Lower lobe of right lung (tissue), 2 donors: ENCODE measurements around the gene MOV10. TPM values are rescaled to one million over a fixed set of nuclear protein-coding genes. Genes with fewer than 3 reads are reported as not detected.

ENCODE experiments used
- ATAC-seq, 2 donors: fragments of 200-7000 bp; cut with Tn5 transposase; one replicate each; pipeline ENCODE4 v1.9.1; 2020 to 2022; ENCODE audit warnings: mild to moderate bottlenecking in 2 of 2, moderate library complexity in 2 of 2
- DNase-seq: peaks from one replicate; pipeline ENCODE4 v3.0.0-alpha.2; 2020
- H3K27ac ChIP-seq: fragments of 200-600 bp; one replicate; pipeline ENCODE4 v1.8.0; 2022
- H3K27me3 ChIP-seq: fragments of 200-600 bp; one replicate; pipeline ENCODE4 v1.8.0; 2022; ENCODE audit warnings: low read depth
- H3K36me3 ChIP-seq: fragments of 200-600 bp; one replicate; pipeline ENCODE4 v1.8.0; 2022; ENCODE audit warnings: mild to moderate bottlenecking
- H3K4me1 ChIP-seq: fragments of 200-600 bp; one replicate; pipeline ENCODE4 v1.8.0; 2022
- H3K4me3 ChIP-seq: fragments of 200-600 bp; one replicate; pipeline ENCODE4 v1.8.0; 2022; ENCODE audit warnings: mild to moderate bottlenecking
- H3K9me3 ChIP-seq: fragments of 200-600 bp; one replicate; pipeline ENCODE4 v1.8.0; 2022
- intact Hi-C: fragments of 100-400 bp; cut with DNase I; formaldehyde crosslinking; loops from one replicate; pipeline ENCODE4 v1.11.0; 2022
- total RNA-seq: library from RNA; stranded (reverse); fragmentation: NEBNext Ultra II Directional; extraction: Animal tissue kit (Norgen Biotek cat#: 25700); gene quantifications from one replicate; pipeline ENCODE4 v1.2.1, GENCODE V29; 2021
- TF ChIP-seq, protein P1 (sequence below): fragments of 200-600 bp; IDR thresholded peaks from one replicate; pipeline ENCODE4 v1.8.0; 2022; ENCODE audit warnings: antibody characterized with exemption, mild to moderate bottlenecking
- donor health status: DM: no; HTN: yes; CAD: no; lungs with severe emphysema.

MOV10 gene
- total RNA-seq, 1 donor from 2014 or later, result 72.3 TPM

DNA sequence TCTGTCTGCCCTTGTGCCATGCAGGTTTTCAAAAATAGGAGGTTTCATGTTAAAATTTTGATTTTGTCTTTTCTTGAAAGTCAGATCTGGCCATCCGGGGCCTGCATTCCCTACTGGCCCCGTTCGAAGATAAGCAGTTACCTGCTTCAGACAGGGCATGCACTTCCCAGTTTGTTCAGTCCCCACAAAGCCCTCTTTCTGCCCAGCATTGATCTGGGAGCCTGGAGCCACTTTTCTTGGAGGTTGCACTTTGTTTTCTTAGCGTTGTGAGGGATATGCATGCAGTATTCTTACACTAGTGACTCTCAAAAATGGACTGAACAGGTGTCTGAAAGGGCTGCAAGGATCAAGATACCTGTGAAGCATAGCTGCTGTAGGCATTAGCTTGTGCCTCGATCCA, 11.5 kb downstream of the MOV10 start:
- DNase-seq (no peak), ATAC-seq (no peak)
- TF ChIP-seq, protein P1, sequence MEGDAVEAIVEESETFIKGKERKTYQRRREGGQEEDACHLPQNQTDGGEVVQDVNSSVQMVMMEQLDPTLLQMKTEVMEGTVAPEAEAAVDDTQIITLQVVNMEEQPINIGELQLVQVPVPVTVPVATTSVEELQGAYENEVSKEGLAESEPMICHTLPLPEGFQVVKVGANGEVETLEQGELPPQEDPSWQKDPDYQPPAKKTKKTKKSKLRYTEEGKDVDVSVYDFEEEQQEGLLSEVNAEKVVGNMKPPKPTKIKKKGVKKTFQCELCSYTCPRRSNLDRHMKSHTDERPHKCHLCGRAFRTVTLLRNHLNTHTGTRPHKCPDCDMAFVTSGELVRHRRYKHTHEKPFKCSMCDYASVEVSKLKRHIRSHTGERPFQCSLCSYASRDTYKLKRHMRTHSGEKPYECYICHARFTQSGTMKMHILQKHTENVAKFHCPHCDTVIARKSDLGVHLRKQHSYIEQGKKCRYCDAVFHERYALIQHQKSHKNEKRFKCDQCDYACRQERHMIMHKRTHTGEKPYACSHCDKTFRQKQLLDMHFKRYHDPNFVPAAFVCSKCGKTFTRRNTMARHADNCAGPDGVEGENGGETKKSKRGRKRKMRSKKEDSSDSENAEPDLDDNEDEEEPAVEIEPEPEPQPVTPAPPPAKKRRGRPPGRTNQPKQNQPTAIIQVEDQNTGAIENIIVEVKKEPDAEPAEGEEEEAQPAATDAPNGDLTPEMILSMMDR, result no peak
- Histone ChIP-seq H3K27ac (no peak overlapping the region), H3K4me1 (no peaks in the 10 kb centered on the region), H3K36me3 (peaks cover 16% of the 10 kb centered on the region), H3K4me3 (no peak overlapping the region), H3K9me3 (no peaks in the 10 kb centered on the region), H3K27me3 (no peaks in the 10 kb centered on the region)
- intact Hi-C loops, result no loop called here

GRCh38 chr1:112686417-112686816, 12.0 kb downstream of the MOV10 start:
- no peak for ATAC-seq
- Histone ChIP-seq H3K27me3 (no peaks in the 10 kb centered on the region), H3K27ac (no peak overlapping the region), H3K4me3 (no peak overlapping the region), H3K4me1 (no peaks in the 10 kb centered on the region), H3K36me3 (peaks cover 21% of the 10 kb centered on the region), H3K9me3 (no peaks in the 10 kb centered on the region)
- TF ChIP-seq, protein P1, result no peak
- intact Hi-C loops, result no loop called here
- no peak for DNase-seq

DNA sequence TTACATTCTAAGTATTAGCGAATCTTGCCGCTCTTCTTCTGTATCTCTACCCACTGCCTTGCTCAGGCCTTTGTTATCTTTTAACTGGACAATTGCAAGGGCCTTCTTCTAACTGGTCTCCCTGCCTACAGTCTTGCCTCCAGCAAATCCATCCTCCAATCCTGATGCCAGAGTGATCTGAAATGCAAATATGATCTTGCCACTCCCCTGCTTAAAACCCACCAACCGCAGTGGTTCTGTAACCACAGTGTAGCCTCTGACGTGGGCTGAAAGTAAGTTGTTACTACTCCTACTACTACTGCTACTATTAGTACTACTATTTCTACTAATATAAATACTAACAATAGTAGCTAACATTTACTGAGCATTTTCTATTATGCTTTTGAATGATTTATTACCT, 12.4 kb downstream of the MOV10 start:
- no peaks in the 10 kb centered on the region for H3K27me3 ChIP-seq
- ATAC-seq, result no peak

GRCh38 chr1:112687361-112687760, 12.9 kb downstream of the MOV10 start:
- Histone ChIP-seq H3K27ac (no peak overlapping the region), H3K4me3 (no peak overlapping the region), H3K36me3 (peaks cover 30% of the 10 kb centered on the region), H3K4me1 (no peaks in the 10 kb centered on the region), H3K27me3 (no peaks in the 10 kb centered on the region), H3K9me3 (no peaks in the 10 kb centered on the region)
- TF ChIP-seq, protein P1, result no peak
- ATAC-seq, result no peak
- intact Hi-C loops, result no loop called here
- no peak for DNase-seq

More for the DNA sequence above, 12.4 kb downstream of the MOV10 start:
- Histone ChIP-seq H3K4me3 (no peak overlapping the region), H3K27ac (no peak overlapping the region), H3K4me1 (no peaks in the 10 kb centered on the region), H3K9me3 (no peaks in the 10 kb centered on the region), H3K36me3 (peaks cover 25% of the 10 kb centered on the region)
- no peak for DNase-seq
- intact Hi-C loops, result no loop called here
- TF ChIP-seq, protein P1, result no peak

- no peak for DNase-seq
- no peak overlapping the region for H3K27ac ChIP-seq
- no peak for ATAC-seq
Measured at GRCh38 chr1:112687785-112688496, 13.5 kb downstream of the MOV10 start.

More at GRCh38 chr1:112687785-112688496, 13.5 kb downstream of the MOV10 start:
- Histone ChIP-seq H3K4me1 (no peaks in the 10 kb centered on the region), H3K36me3 (peaks cover 36% of the 10 kb centered on the region), H3K9me3 (no peaks in the 10 kb centered on the region), H3K4me3 (no peak overlapping the region), H3K27me3 (no peaks in the 10 kb centered on the region)
- TF ChIP-seq, protein P1, result no peak
- intact Hi-C loops, result no loop called here
